Peyer's patch (tissue), 4 donors: Measurements from ENCODE around the gene ZNF177.

ENCODE experiments used
- CTCF ChIP-seq, 6 experiments: fragments of 450-650 bp in 4 of 6; fragments of 200-600 bp in 2 of 6; sonication (generic) in 1 of 6; IDR thresholded peaks; one replicate each; pipeline ENCODE4 v1.5.1; 2017 to 2019; ENCODE audit warnings: antibody characterized with exemption in 6 of 6, mild to moderate bottlenecking in 3 of 6, moderate library complexity in 1 of 6
- POLR2A ChIP-seq, 2 donors: fragments of 450-650 bp; IDR thresholded peaks; one replicate each; pipeline ENCODE4 v1.5.1; 2017; ENCODE audit warnings: antibody characterized with exemption in 2 of 2, mild to moderate bottlenecking in 2 of 2, moderate library complexity in 2 of 2

GRCh38 chr19:9329999-9330398 lies 32.8 kb upstream of the ZNF177 start:
- TF ChIP-seq CTCF (IDR thresholded peaks at IDR 0.05) (no peak), POLR2A (IDR thresholded peaks at IDR 0.05) (no peak)
